HG02885 (cell line): ENCODE measurements around the gene TTC39B.

Experiments used
- ATAC-seq: cut with Tn5 transposase; IDR thresholded peaks from one replicate; pipeline ENCODE4 v1.9.1; 2021; ENCODE audit warnings: mild to moderate bottlenecking; ENCODE audit not compliant: unreplicated experiment, poor library complexity

The TTC39B gene

GRCh38 chr9:15305470-15305869, 1.5 kb downstream of the TTC39B start:
- ATAC-seq, result no peak

GRCh38 chr9:15304632-15305031, 2.4 kb downstream of the TTC39B start:
- ATAC-seq, result peak; percentile 28

GRCh38 chr9:15300218-15300617, 6.8 kb downstream of the TTC39B start:
- no peak for ATAC-seq

GRCh38 chr9:15299374-15299939, 7.6 kb downstream of the TTC39B start:
- ATAC-seq, result peak; percentile 84

- ATAC-seq, result no peak
These were observed 8.7 kb downstream of the TTC39B start for GRCh38 chr9:15298362-15298761.

- ATAC-seq, result peak; percentile 32
These were observed 11.1 kb downstream of the TTC39B start for GRCh38 chr9:15295761-15296405.

GRCh38 chr9:15294604-15295003, 12.4 kb downstream of the TTC39B start:
- ATAC-seq, result no peak

GRCh38 chr9:15293804-15294316, 13.2 kb downstream of the TTC39B start:
- no peak for ATAC-seq

GRCh38 chr9:15293084-15293483, 13.9 kb downstream of the TTC39B start:
- ATAC-seq, result no peak

- ATAC-seq, result no peak
These were observed 17.4 kb downstream of the TTC39B start for GRCh38 chr9:15289603-15290002.

- no peak for ATAC-seq
These were observed 19.7 kb downstream of the TTC39B start for GRCh38 chr9:15287309-15287708.

GRCh38 chr9:15286161-15286821, 20.7 kb downstream of the TTC39B start:
- ATAC-seq, result no peak

GRCh38 chr9:15282567-15283285, 24.3 kb downstream of the TTC39B start:
- ATAC-seq, result no peak

GRCh38 chr9:15280647-15281046, 26.4 kb downstream of the TTC39B start:
- no peak for ATAC-seq

GRCh38 chr9:15278839-15279238, 28.2 kb downstream of the TTC39B start:
- no peak for ATAC-seq

- no peak for ATAC-seq
These were observed 28.8 kb downstream of the TTC39B start for GRCh38 chr9:15278091-15278687.

- ATAC-seq, result peak; percentile 66
These were observed 29.5 kb downstream of the TTC39B start for GRCh38 chr9:15277400-15278090.

GRCh38 chr9:15276328-15276938, 30.6 kb downstream of the TTC39B start:
- no peak for ATAC-seq

- no peak for ATAC-seq
These were observed 32.6 kb downstream of the TTC39B start for GRCh38 chr9:15274425-15274824.
